ENCODE data around the gene DNAJB11. TPM values are rescaled to one million over a fixed set of nuclear protein-coding genes. Genes with fewer than 3 reads are reported as not detected.
"Not testable (repeated sequence)": the region's sequence is repeated elsewhere in the genome, so short reads cannot be mapped to it uniquely, and the experiment has no call there.

The DNAJB11 gene
- total RNA-seq, 1 donor from 2014 or later: 94.5 TPM

- FAIRE-seq (no peak), DNase-seq (ENCODE audit: low read depth) (no peak)
- Histone ChIP-seq H3K27me3 (ENCODE audit: control insufficient read depth, insufficient read depth, low read length) (peaks cover 2% of the 10 kb centered on the region), H3K4me3 (ENCODE audit: low read depth, low read length) (no peak overlapping the region), H3K36me3 (ENCODE audit: control insufficient read depth, insufficient read depth, low read length) (no peaks in the 10 kb centered on the region)
- no peak for TF ChIP-seq CTCF (IDR thresholded peaks at IDR 0.05; ENCODE audit: insufficient read depth, low read length, severe bottlenecking)
Observed at GRCh38 chr3:186525369-186526255, 44.9 kb upstream of the DNAJB11 start.

GRCh38 chr3:186526256-186526606, 44.3 kb upstream of the DNAJB11 start:
- Histone ChIP-seq H3K4me3 (ENCODE audit: low read depth, low read length) (no peak overlapping the region), H3K27me3 (ENCODE audit: control insufficient read depth, insufficient read depth, low read length) (peaks cover 2% of the 10 kb centered on the region), H3K36me3 (ENCODE audit: control insufficient read depth, insufficient read depth, low read length) (no peaks in the 10 kb centered on the region)
- FAIRE-seq (no peak), DNase-seq (ENCODE audit: low read depth) (no peak)
- no peak for TF ChIP-seq CTCF (IDR thresholded peaks at IDR 0.05; ENCODE audit: insufficient read depth, low read length, severe bottlenecking)

GRCh38 chr3:186529201-186529999, 41.1 kb upstream of the DNAJB11 start:
- peaks cover 2% of the 10 kb centered on the region for H3K27me3 ChIP-seq (ENCODE audit: control insufficient read depth, insufficient read depth, low read length)
- peak; percentile 7 for TF ChIP-seq CTCF (IDR thresholded peaks at IDR 0.05; ENCODE audit: insufficient read depth, low read length, severe bottlenecking)
- H3K4me3 ChIP-seq (ENCODE audit: low read depth, low read length): no peak overlapping the region
- H3K36me3 ChIP-seq (ENCODE audit: control insufficient read depth, insufficient read depth, low read length): no peaks in the 10 kb centered on the region
- FAIRE-seq (no peak), DNase-seq (ENCODE audit: low read depth) (no peak)

GRCh38 chr3:186530415-186530814, 40.1 kb upstream of the DNAJB11 start:
- no peak for TF ChIP-seq CTCF (IDR thresholded peaks at IDR 0.05; ENCODE audit: insufficient read depth, low read length, severe bottlenecking)
- Histone ChIP-seq H3K27me3 (ENCODE audit: control insufficient read depth, insufficient read depth, low read length) (no peaks in the 10 kb centered on the region), H3K36me3 (ENCODE audit: control insufficient read depth, insufficient read depth, low read length) (no peaks in the 10 kb centered on the region), H3K4me3 (ENCODE audit: low read depth, low read length) (no peak overlapping the region)
- DNase-seq (ENCODE audit: low read depth): no peak
- no peak for FAIRE-seq

- not testable (repeated sequence) for DNase-seq (ENCODE audit: low read depth); H3K4me3 ChIP-seq (ENCODE audit: low read depth, low read length); H3K36me3 ChIP-seq (ENCODE audit: control insufficient read depth, insufficient read depth, low read length); H3K27me3 ChIP-seq (ENCODE audit: control insufficient read depth, insufficient read depth, low read length); FAIRE-seq
Observed at GRCh38 chr3:186531694-186532093, 38.8 kb upstream of the DNAJB11 start.

GRCh38 chr3:186532598-186533072, 37.9 kb upstream of the DNAJB11 start:
- Histone ChIP-seq H3K36me3 (ENCODE audit: control insufficient read depth, insufficient read depth, low read length) (no peaks in the 10 kb centered on the region), H3K27me3 (ENCODE audit: control insufficient read depth, insufficient read depth, low read length) (no peaks in the 10 kb centered on the region), H3K4me3 (ENCODE audit: low read depth, low read length) (no peak overlapping the region)
- FAIRE-seq (no peak), DNase-seq (ENCODE audit: low read depth) (no peak)
- no peak for TF ChIP-seq CTCF (IDR thresholded peaks at IDR 0.05; ENCODE audit: insufficient read depth, low read length, severe bottlenecking)
